GM18511 (cell line): ENCODE measurements around the gene HGF.
A peak's percentile ranks its signal among the peaks of the same experiment; 100 is the strongest.

Experiments
- ATAC-seq: cut with Tn5 transposase; IDR thresholded peaks from one replicate; pipeline ENCODE4 v1.9.1; 2021; ENCODE audit warnings: mild to moderate bottlenecking, moderate library complexity; ENCODE audit not compliant: unreplicated experiment

HGF gene

GRCh38 chr7:81687062-81687461 lies 82.8 kb downstream of the HGF start:
- no peak for ATAC-seq

- no peak for ATAC-seq
These were observed 84.5 kb downstream of the HGF start for GRCh38 chr7:81685270-81685868.

GRCh38 chr7:81684514-81685269 lies 85.2 kb downstream of the HGF start:
- peak; percentile 90 for ATAC-seq

DNA sequence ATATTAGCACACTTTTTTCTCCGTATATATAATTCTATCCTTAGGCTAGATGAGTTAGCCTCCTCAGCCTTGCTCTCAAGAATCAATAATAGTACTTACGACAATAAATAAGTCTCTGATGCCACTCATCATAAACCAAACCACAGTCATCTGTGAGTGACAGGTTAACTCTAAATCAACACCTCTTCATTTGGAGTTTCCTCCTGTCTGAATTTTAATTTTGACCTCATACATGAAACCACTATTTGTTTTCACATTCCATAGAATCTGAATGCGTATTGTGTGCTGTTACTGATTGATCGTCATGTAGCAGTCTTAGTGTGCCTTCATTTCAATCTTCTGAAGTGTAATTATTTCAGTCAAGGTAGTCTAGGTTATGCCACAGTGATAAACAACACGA lies 85.8 kb downstream of the HGF start:
- ATAC-seq, result no peak

GRCh38 chr7:81682873-81683272 lies 87.0 kb downstream of the HGF start:
- ATAC-seq, result no peak

DNA sequence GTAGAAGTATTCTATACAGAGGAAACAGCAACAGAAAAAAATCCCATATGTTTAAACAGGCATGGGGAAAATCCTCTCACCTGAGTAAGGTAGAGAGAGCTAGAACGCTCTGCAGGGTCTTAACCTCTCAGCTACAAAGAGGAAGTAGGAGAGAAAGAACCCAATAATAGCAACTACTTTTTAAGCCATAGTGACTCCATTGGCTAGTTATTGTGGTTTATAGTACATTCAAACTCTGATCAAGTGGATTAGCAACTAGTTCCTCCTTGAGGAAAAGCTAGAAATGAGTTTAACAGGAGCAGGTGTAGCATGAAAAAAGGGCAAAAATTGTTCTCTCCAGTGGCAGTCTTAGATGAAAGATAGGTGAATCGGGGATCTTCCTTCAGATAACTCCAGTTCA lies 89.7 kb downstream of the HGF start:
- ATAC-seq, result no peak

DNA sequence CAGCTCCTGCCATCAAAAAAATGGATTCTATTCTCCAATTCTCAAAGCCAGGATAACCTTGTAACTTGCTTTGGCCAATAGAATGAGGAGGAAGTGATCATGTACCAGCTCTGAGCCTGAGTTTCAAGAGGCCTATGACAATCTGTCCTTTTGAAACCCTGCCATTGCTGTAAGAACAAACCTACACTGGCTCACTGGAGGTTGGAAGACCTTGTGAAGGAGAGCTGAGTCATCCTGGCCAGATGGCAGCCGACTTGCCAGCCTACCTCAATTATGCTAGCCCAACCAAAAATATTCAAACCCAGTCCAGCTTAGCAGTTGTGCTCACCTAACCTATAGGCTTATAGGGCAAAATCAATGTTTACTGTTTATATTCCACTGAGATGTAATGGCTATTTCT lies 93.0 kb downstream of the HGF start:
- ATAC-seq, result no peak

GRCh38 chr7:81676105-81676811 lies 93.6 kb downstream of the HGF start:
- no peak for ATAC-seq

DNA sequence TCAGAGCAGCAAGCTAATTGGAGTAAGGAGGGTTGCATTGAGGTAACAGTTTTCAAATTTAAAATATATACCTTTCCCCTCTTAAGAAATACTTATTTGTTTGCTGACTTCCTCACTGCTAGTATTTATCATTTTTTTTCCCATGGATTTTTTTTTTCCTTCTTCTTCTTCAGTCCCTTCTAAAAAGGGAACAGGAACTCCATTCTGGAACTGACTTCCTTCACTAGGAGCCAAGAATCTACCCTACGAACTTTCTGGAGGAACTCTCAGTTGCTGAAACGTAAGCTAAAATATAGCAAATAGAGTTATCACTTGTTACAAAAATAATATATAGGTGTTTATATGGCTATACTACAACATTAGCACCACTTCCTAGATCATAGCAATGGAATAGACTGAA lies 95.4 kb downstream of the HGF start:
- ATAC-seq, result no peak

- ATAC-seq, result no peak
These were observed 97.0 kb downstream of the HGF start for GRCh38 chr7:81672872-81673271.

- ATAC-seq, result no peak
These were observed 100.3 kb downstream of the HGF start for GRCh38 chr7:81669476-81670105.

DNA sequence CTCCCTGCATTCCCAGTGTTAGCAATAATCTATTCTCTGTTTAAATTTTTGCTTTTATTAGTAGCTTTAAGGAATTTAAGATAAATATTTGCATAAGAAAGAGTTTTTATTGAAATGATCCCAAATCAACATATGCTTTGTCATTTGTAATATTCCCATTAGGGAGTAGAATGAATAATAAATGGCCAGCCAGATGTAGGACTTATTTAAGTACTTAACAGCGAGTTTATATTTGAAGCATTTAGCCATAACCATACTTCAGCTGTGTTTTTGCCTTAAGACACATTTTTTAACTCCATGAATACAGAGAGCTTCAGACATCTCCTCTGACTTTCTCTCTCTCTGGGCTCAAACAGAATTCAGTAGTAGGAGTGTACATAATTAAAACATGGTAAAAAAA lies 103.6 kb downstream of the HGF start:
- ATAC-seq, result no peak

DNA sequence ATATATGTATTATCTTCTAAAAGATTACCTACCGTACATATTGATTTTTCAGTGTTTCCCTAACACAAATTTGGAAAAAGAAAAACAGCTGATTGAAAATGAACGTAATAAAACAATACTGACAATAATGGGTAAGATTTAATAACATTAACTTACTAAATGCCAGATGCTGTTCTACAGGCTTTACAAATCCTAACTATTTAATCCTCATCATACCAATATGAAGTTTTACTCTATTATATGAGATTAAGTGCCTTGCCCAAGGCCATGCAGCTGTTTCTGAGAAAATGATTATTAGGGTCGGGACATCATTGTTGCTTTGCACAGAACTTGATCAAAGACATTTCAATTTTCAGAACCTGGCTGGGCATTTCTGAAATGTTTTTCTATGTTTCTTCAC lies 104.6 kb downstream of the HGF start:
- no peak for ATAC-seq

DNA sequence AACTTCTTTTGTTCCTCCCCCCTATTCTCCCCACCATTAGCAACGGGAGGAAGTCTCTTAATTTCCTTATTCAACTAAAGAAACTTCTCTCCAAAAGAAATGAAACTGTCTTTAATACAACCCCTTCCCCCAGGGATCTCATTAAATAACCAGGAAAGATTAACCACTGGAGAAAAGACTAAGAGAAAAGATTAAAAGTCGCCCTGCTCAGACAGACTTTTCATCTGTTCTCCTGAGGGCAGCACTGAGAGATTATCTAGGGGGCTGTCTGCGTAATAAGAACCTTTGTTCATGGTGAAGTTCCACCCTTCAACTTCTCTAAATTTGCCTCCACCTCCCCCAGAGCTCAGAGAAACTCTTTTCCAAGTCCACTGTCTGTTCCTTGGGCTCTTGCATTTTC lies 105.5 kb downstream of the HGF start:
- no peak for ATAC-seq

- no peak for ATAC-seq
These were observed 107.3 kb downstream of the HGF start for GRCh38 chr7:81662531-81662930.

DNA sequence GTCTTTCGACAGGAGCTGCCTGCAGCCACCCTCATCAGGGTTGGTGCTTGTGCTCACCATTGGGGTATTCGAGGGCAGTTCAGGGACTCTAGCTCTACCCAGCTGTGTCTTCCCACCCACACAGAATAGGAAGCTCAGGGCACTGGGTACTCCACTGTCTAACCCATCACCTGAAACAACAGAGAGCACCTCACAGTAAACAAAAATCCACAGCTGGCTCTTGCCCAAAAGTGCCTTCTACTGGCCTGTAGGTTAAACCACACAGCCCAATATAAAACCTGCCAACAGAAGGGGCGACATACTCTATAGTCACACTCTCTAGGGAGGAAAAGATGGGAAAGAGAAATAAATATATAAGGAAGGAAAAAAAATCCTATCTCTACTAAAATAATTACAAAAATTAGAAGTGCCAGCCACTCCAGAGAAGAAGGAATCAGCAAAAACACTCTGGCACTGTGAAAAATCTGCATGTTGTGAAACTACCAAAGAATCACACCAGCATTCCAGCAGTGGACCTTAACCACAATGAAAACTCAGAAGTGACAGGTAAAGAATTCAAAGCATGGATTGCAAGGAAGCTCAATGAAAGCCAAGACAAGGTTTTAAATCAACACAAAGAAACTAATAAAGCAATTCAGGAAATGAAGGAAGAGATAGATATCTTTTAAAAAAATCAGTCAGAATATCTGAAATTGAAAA lies 110.0 kb downstream of the HGF start:
- ATAC-seq, result no peak

DNA sequence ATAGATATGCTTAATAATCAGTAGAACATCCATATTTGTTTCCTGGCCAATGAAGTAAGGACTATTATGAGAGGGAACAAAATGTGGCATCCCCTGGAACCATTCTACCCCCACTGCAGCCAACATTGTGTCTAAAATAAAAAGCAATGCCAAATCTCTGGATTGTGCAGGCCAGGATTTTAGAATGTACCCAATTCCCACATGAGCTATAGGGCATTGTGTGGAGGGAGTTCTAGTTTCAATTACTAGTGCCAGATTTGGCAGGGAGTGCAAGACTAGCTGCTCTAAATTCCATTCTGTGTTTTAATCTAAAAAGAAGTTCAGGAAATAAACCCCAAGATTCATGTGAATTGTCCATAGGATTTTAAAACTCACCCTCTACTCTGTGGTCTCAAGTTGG lies 112.3 kb downstream of the HGF start:
- no peak for ATAC-seq

DNA sequence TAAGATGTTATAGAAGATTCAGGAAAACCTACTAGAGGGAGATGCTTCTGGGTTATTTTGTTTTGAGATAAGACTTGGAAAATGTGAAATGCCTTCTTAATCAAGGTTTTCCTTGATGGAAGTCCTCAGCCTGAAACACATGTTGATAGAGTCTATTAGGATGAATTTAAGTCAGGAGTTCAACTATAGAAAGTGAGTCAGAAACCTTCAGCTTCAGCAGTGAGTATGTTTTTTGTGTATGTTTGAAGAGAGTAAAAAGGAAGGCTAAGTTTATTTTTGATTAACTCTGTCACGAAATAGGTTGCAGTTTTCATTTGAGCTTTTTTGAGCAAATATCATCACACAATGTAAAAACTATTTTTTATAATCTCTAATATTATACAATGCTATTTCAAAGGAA lies 114.6 kb downstream of the HGF start:
- ATAC-seq, result no peak

DNA sequence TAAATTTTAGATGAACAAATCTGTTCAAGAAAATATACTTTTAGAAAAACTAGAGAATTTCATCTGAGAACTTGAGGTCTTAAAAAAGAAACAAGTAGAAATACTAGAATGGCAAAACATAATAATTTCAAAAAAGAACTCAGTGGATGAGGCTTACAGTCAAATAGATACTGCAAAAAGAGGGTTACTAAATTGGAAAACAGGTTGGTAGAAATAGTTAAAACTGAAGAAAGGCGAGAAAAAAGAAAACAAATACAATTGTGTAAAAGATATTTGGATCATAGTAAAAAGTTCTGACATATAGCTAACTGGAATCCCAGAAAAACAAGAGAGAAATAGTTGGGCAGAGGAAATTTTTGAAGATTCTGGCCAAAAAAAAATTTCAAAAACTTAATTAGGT lies 117.6 kb downstream of the HGF start:
- ATAC-seq, result no peak
